NCI-H526 (cell line): ENCODE data around the gene TNP2.
"Not testable (repeated sequence)": the region's sequence is repeated elsewhere in the genome, so short reads cannot be mapped to it uniquely, and the experiment has no call there.

ENCODE experiments used
- DNase-seq, 2 experiments: peaks; one replicate each; lab custom pipeline; 2025; lab: John Stamatoyannopoulos, UW

TNP2 gene

DNA sequence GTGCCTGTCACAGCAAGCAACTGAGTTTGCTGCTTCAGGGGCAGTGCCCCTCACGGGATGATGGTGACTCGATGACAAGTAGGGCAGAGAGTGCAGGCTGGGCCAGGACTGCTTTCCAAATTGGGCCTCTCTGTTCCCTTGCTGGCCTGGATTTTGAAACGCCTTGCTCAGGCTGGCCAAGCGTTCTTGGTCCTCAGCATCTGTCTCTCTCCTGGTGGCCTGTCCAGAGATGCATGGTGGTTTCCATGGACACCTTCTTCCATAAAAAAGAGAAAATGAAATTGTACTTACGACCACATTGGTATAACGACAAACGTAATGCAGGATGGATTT lies 31.4 kb upstream of the TNP2 start:
- DNase-seq: no peak

DNA sequence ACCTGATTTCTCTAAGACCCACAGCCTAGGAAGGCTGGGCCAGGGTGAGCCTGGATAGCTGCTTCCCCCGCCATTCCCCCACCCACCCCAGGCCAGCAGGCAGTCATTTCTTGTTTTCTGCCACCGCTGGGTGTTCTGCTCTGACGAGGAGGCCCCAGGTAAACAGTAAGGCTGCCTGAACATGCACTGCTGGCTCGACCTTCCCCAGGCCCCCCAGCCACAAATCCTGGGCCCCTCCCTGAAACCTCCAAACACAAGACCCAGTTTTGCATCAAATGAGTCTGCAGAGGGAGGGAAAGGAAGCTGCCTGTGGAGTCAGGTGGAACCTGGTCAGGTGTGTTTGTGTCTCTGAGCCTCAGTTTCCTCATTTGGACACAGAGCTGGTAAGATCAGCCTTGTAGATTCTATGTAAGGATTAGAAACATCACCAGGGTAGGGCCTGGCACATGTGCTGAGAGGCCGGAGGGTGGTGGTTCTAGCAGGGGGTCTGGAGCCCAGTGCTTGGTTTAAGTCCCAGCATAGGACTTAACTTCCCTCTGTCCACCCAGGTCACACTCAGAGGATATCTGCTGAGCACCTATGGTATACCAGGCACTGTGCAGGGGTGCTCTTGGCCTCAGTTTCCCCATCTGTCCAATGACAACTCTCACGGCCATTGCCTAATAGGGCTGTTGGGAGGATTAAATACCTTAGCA lies 30.9 kb upstream of the TNP2 start:
- DNase-seq: no peak

DNA sequence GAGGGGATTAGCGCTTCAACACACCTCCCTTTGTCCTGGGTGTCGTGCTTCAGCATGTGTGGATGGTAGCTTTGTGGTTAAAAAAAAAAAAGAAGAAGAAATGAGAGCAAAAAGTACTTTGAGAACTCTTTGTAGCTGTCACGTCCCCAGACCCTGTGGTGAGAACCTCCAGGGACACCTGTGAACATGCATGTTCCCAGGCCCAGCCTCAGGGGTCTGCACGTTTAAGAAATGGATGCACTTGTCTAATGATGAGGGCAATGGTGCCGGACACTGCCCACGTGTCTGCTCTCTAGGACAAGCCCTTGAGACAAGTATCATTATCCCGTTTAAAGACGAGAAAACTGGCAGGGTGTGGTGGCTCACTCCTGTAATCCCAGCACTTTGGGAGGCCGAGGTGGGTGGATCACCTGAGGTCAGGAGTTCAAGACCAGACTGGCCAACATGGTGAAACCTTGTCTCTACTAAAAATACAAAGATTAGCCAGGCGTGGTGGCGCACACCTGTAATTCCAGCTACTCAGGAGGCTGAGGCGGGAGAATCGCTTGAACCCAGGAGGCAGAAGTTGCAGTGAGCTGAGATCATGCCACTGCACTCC lies 29.9 kb upstream of the TNP2 start:
- not testable (repeated sequence) for DNase-seq

DNA sequence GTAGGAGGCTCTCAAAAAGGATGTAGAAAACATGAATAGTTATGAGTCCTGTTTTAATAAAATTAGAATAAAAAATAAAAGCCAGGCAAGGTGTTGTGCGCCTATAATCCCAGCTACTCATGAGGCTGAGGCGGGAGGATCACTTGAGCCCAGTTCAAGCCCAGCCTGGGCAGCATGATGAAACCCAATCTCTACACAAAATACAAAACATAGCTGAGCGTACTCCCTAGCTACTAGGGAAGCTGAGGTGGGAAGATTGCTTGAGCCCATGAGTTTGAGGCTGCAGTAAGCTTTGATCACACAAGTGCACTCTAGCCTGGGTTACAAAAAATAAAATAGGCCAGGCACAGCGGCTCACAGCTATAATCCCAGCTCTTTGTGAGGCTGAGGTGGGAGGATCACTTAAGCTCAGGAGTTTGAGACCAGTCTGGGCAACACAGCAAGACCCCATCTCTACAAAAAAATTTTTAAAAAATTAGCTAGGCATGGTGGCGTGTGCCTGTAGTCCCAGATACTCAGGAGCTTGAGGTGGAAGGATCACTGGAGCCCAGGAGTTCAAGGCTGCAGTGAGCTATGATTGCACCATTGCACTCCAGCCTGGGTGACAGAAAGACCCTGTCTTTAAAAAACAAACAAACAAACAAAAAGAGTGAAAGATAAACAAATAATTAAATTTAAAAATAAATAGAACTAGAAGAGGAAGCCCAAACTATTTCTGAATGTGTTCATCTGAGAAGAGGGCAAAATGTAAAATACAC lies 29.2 kb upstream of the TNP2 start:
- peak in 1 of 2 experiments; percentile 45 for DNase-seq

DNA sequence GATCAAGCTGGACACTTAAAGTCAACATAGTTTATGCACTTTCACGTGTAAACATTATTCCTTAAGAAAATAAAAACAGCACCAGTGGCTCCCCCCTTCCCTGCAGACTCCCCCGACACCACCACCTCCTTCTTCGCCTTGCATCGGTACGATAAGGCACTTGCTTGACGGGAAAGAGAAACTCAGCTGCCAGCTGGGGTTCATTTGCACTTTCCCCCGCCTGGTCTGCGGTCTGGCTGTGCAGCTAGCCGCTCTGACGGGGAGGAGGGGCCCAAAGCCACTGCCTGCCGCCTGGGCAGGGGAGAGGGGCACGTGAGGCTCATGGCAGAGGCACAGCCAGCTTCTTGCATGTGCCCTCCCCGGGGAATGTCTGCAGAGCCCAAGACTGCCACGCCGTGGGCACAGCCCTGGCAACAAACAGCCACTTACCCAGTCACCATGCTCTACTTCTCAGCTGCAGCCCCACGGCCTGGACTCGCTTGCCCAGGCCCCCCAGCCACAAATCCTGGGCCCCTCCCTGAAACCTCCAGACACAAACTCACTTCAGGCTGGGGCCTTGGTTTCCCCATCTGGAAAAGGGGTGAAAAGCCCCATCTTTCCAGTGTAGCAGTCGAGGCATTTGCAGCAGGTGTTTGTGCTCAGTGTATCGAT lies 28.5 kb upstream of the TNP2 start:
- DNase-seq: peak; percentile 87 to 95

DNA sequence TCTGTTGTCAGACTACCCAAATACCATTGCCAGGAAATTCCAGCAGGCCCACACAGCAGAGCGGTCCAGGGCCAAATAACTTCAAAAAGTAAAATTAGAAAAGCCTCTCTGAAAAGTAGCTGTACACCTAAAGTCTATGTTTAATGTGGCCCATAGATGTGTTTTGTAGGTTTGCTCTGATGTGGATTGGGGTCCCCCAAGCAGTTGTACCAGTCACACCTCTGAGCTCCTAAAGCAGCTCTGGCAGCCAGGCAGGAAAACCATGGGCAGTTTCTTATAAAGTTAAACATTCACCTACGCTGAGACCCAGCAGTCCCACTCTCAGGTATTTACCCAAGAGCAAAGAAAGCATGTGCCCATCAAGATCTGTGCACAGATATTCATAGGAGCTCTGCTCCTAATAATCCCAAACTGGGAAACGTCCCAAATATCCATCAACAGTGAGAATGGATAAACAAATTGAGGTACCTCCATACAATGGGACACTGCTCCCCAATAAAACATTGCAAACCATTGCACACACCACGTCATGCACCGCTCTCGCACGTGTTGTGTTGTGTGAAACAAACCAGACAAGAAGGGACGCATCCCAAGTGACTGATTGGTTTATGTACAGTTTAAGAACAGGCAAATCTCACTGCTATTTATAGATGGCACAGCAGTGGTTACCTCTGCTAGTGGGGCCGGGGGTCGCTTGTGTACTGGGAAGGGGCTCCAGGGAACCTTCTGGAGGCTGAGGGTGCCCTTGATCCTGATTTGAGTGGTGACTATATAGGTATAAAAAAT lies 27.8 kb upstream of the TNP2 start:
- peak; percentile 47 to 65 for DNase-seq

DNA sequence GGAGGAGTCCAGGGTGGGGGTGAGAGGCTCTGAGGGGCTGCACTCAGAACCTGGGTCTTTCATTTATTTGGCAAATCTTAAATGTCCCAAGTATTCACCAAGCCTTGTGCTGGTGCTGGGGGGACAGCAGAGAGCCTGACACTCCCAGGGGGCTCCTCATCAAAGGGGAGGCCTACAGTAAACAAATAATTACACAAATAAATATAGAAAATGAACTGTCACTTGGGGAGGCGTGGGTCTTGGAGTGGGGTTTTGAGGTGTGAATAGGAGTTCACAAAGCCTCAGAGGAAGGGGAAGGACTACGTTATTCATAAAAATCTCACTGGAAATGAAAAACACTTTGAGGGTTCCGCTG lies 27.2 kb upstream of the TNP2 start:
- no peak for DNase-seq

DNA sequence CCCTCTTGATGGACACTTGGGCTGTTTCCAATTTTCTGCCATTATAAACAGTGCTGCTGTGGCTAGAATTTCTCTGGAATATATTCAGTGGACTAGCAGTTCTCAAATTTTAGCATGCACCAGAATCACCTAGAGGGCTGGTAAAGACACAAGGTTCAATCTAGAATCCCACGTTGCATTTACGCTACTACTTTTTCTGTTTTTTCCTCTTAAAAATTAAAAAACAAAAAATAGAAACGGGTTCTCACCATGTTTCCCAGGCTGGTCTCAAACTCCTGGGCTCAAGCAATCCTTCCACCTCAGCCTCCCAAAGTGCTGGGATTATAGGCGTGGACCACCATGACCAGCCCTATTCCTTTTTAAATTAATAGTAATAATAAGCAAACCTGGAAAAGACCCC lies 26.5 kb upstream of the TNP2 start:
- no peak for DNase-seq

DNA sequence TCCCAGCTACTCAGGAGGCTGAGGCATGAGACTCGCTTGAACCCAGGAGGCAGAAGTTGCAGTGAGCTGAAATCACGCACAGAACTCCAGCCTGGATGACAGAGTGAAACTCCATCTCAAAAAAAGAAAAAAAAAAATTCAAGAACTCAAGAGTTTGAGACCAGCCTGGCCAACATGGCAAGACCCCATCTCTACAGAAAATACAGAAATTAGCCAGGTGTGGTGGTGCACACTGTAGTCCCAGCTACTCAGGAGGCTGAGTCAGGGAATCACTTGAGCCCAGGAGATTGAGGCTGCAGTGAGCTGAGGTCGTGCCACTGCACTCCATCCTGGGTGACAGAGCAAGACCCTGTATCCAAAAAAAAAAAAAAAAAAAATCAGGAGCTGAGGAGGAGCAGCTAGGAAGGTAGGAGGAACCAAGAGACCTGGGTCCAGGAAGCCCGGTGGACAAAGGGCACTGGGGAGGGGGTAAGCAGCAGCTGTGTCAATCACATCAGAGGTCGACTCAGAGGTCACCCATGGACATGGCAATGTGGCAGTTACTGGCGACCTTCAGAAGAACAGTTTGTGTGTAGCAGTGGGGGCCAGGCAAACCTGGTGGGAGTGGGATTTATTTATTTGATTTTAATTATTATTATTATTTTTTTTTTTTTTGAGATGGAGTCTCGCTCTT lies 23.1 kb upstream of the TNP2 start:
- DNase-seq: no peak

DNA sequence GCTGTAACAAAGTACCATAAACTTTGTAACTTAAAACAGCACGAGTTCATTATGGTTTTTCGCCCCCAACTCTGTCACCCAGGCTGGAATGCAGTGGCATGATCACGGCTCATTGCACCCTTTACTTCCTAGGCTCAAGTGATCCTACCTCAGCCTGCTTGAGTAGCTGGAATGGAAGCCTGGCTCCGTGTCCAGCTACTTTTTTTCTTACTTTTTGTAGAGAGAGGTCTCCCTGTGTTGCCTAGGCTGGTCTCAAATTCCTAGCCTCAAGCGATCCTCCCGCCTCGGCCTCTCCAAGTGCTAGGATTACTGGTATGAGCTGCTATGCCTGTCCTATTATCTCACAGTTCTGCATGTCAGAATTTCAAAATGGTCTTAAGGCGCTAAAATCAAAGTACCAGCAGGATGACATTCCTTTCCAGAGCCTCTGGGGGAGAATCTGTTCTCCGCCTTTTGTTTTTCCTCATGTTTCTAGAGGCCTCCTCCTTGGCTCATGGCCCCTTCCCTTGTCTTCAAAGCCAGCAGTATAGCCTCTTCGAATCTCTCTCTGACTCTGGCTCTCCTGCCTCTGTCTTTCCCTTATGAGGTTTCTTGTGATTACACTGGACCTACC lies 22.1 kb upstream of the TNP2 start:
- DNase-seq: no peak

DNA sequence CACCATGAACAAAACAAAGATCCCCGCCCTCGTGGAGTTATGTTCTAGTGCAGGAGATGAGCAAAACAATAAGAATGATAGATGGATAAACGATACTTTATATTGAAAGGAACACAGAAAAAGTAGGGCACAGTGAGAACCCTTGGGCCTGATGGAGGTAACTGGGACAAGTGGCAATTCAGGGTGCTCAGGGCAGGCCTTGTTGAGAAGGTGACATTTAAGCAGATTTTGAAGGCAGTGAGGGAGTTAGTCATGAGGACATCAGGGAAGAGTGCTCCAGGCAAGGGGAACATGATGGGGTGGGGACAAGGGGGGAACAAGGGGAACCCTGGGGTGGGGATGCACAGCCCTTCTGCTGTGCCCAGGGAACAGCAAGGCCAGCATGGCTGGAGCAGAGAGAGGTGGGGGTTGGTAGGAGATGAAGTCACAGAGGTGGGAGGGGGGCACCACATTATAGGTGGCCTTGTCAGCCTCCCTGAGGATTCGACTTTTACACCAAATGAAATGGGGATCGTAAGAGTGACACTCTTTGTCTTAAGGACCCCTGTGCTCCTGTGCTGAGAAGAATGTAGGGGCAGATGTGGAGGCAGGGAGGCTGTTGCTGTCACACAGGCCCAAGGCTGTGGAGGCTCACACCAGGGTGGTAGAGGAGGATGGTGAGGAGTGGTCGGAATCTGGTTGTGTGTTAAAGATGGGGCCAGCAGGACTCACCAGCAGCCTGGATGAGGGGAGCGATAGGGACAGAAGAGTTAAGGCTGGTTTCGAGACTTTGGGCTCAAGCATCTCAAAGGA lies 21.2 kb upstream of the TNP2 start:
- DNase-seq: no peak

DNA sequence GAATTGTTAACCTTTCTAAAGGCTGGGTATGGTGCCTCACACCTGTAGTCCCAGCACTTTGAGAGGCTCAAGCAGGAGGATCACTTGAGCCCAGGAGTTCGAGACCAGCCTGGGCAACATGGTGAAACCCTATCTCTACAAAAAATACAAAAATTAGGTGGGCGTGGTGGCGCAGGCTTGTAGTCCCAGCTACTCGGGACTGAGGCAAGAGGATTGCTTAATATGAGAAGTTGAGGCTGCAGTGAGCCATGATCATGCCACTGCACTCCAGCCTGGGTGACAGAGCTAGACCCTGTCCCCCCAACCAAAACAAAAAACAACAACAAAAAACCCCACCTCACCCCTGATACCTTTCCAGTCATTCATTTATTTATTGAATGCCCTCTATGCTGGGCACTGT lies 20.6 kb upstream of the TNP2 start:
- not testable (repeated sequence) for DNase-seq

DNA sequence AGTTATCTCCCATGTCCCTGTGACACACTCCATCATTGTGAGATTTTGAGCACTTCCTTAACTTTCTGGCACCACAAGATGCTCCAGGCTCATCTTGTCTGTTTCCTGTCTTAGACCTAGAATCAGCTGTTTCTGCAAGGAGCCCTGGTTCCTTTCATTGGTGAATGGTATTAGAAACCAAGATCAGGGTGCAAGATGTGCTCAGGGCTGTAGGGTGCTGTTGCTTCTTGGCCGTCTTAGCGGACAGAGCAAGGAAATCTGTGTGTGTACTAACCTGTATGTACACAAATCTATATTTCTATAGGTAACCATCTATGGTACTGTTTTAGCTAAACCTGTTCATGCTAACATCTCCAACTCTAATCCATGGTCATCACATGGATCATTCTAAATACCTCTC lies 20.1 kb upstream of the TNP2 start:
- DNase-seq: no peak

DNA sequence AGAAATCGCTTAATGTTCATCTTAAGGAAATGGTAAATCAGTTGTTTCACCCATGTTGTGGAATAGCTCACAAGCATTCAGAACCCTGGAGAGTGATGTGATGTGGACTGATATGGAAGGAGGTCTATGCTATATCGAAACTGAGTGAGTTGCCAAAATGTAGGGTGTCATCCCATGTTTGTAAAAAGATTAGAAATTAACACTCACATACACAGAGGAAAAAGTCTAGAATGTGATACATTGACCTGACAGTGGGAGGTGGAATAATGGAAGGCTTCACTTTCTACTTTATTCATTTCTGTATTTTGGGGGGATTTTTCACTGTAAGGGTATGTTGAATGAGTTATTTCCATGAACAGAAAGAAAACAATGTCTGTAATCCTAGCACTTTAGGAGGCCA lies 16.7 kb upstream of the TNP2 start:
- no peak for DNase-seq

DNA sequence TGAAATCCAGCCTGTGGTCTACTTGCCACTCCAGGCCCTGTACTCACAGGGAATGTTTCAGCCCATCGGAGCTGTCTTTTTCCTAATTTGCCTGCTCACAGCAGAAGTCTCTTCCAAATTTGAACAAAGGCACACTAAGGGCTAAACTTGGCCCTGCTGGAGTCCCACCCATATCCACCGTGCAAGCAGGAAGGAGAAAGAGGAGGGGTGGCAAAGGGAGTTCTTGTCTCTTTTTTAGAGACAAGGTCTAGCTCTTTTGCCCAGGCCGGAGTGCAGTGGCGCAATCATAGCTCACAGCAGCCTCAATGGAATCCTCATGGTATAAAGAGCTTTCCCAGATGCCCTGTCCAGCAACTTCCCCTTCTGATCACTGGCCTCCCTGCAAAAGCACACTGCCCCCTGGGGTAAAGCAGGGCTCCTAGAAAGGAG lies 14.7 kb upstream of the TNP2 start:
- DNase-seq: no peak

DNA sequence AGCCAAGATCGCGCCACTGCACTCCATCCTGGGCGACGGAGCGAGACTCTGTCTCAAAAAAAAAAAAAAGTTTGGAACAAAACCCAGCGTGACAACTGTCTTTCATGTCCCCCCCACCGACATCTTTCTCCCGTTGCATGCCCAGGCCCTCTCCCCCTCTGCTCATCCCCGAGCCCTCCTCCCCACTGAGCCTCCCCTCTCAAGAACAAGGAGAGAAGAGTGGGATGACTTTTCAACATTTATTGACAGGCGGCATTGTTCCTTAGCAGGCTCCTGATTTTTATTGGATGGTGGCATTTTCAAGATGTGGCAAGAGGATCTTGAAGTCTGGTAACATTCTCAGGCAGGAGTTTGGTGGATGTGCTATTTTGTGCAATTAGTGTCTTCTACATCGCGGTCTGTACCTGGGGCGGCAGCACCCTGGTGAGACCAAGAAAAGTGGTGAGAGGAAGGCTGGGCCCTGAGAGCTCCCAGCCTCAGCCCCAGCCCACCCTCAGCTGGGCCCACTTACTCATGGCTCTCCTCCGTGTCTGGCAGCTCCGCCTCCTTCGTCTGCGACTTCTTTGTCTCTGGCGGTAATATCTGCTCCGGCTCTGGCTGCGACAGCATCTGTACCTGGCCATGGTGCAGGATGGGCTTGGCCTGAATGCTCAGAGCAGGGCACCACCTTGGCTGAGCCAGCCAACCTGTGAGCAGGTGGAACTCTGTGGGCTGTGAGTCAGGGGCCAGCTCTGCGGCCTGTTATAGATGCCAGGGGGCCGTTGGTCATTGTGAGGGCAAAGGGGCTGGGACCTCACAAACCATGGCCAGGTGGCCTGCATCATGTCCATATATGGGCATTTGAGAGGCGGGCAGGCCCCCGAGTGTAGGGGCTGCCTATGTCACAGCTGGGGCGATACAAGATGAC lies 11.7 kb upstream of the TNP2 start, which contains the start of gene PRM1:
Gene PRM1 (minus strand): TSS at position 715 of the 907 bp plus-strand sequence. CDS start 92 bp downstream, at position 623.
- no peak for DNase-seq

DNA sequence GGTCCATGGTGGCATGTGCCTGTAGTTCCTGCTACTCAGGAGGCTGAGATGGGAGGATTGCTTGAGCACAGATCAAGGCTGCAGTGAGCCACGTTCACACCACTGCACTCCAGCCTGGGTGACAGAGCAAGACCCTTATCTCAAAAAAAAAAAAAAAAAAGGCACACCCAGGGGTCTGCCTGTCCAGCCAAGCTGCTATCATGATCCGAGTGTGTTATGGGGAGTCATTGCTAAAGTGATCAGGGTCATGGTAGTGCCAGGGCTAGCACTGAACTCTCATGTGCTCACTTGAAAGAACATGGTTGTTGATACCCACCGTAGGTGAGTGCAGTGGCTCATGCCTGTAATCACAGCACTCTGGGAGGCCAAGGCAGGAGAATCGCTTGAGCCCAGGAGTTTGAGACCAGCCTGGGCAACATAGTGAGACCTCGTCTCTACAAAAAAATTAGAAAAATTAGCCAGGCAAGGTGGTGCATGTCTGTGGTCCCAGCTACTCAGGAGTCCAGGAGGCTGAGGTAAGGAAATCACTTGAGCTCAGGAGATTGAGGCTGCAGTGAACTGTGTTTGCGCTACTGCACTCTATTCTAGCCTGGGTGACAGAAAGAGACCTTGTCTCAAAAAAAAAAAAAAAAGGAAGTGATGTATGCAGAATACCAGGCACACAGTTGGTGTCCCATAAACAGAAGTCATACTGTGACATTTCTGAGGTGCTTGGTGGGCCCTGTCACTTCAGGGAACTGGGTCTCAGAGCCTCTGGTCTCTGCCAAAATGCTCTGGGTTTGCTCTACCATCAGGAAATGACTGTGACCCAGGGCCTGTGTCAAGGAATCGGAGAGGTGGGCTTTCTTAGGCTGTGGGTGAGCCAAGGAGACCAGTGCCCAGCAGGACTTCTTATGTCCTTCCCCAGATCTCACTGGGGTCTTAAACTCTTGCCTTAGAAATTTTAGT lies 9.8 kb upstream of the TNP2 start:
- DNase-seq: no peak
